HS-27A (cell line): Measurements from ENCODE around the gene GNB3.

Experiments
- DNase-seq: peaks from one replicate; pipeline ENCODE4 v3.0.0-alpha.2; 2012; ENCODE audit warnings: low read depth, missing footprints

The GNB3 gene

DNA sequence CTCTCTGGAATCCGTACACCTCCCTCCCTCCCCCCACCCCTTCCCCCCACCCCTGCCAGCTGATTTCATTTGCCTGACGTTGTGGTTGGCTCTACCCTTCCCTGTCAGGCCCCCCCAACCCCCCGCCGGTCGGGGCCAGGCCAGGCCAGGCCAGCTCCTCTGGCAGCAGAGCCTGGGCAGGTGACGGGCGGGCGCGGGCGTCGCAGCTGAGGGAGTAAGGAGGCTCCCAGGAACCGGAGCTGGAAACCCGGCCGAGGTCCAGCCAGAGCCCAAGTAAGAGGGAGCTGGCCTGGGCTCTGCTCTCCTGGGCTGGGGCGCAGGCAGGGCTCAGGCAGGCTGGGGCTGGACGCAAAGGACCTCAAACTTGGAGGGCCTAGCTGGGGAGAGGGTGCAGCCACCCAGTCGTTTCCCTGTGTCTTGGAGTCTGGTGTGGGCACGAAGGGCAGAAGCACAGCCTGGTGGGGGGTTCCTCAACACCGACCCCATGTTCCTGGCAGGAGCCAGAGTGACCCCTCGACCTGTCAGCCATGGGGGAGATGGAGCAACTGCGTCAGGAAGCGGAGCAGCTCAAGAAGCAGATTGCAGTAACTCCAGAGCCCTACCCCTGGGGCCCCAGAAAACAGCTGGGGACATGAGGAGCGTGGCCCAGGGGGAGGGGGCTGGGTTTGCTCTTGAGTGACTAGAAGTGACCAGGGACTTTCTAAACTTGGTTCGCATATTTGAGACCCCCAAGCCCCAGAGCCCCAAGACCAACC, at the start of gene GNB3:
Gene GNB3 (plus strand): TSS at position 165 of the 755 bp plus-strand sequence. CDS start 363 bp downstream, at position 528.
- DNase-seq: no peak

DNA sequence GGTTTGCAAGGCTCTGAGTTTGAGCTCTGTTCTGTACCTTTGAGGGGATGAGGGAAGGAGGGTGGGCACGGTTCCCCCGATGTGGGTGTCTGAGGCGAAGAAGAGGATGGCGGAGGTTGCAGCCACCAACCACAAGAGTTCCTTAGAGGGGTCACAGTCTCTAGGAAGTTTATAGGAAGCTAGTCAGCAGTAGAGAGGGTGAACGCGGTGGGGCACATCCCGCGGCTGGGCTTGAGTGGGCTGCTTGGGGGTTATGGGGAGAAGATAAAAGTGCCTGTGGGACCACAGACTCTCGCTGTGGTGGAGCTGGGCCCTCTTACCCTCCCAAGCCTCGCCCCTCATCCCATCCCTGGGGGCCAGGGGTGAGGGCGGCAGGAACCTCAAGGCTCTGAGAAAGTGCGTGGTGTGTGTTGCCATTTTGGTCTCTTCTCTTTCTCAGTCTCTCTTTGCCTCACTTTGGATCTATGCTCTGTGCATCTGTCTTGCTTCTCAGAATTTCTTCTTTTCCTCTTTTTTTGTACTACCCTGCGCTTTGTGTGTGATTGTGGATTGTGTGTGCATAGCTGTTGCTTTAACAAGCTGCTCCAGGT, 48.7 kb upstream of the GNB3 start:
- DNase-seq: no peak

DNA sequence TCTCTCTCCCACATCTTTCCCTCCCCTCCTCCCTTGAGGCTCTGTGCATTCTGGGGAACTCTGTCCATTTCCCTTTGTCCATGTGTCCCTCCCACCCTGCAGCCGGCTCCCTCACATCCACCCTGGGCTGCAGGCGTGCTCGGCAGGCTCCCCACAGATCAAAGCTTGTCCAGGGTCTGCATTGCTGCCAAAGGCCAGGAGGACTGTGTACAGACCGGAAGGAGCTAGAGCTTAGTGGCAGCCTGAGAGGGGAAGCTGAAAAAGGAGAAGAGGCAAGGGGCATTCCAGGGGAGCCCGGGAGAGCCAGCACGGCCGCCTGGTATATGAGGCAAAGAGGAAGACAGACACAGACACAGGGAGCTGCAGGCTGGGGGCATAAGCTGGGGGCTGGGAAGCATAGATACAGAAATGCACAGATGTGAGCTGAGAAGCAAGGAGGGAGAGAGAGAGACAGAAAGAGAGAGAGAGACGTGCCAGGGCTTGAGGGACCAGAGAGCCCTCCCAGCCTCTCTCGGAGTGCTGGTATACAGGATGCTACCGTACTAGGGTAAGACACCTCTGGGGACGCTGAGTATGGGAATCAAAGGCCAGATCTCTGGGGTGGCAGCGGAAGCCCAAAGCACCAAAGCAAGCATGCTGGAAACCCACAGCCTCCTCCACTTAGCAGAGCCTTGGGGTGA, 48.1 kb upstream of the GNB3 start:
- no peak for DNase-seq

DNA sequence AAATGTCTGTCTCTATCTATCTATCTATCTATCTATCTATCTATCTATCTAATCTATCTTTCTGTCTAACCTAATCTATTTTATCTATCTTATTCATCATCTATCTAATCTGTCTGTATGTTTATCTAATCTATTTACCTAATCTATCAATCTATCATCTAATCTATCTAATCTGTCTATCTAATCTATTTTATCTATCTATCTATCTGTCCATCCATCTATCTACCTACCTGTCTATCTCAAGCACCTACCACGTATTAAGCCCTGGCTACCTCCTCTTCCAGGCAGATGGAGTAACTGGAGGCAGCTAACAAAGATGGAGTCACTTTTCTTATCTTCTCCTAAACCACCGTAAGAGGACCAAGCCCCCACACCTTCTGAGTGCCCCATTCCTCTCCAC, 45.6 kb upstream of the GNB3 start:
- DNase-seq: no peak

DNA sequence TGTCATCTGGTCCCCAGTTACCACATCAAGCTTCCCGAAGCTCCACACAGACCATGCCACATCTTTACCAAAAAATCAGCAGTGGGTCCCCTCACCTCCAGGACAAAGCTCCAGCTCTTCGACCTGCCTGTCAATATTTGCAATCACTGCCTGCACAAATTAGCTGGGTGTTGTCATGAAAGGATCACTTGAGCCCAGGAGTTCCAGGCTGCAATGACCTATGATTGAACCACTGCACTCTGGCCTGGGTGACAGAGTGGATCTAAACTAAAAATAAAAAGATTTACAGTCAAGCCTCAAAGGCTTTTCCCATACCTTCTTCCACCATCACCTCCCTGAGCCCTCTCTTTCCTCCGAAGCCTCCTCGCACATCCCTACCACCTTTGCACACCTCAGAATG, 44.1 kb upstream of the GNB3 start:
- no peak for DNase-seq

DNA sequence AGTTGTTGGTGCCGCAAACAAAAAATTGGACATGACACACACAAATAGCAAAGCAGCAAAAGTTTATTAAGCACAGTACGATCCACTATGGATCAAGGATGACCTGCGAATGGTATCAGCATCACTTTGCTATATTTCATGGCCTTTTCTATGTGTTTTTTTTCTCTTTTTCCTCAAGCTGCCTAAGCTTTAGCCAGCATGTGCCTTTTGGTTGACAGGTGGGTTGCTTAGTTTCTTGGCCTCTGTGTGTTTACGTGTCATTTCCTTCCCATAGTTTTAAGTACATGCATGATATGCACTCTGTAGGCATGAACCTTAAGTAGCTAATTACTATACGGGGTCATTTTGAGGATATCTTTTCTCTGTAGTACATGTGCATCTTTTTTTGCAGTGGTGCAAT, 41.6 kb upstream of the GNB3 start:
- no peak for DNase-seq

DNA sequence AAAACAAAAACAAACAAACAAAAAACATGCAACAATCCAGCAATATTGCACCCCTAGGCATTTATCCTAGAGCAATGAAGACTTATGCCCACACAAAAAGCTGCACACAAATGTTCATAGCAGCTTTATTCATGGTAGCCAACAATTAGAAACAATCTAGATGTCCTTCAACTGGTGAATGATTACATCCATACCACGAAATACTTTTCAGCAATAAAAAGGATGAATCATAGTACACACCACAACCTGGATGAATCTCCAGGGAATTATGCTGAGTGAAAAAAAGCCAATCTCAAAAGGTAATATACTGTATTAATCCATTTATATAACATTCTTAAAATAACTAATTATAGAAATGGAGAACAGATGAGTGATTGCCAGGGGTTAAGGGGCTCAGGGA, 33.6 kb upstream of the GNB3 start:
- no peak for DNase-seq

DNA sequence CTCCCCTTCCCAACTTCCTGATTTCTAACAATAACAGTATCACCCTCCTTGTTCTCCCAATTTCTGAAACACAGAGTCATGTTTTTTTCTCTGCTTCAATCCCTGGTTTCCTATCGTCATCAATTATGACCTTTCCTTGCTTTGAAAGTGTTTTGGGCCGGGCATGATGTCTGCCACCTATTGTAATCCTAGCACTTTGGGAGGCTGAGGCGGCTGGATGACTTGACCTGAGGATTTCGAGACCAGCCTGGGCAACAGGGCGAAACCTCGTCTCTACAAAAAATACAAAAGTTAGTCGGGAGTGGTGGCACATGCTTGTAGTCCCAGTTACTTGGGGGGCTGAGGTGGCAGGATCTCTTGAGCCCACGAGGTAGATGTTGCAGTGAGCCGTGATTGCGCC, 31.7 kb upstream of the GNB3 start:
- no peak for DNase-seq

DNA sequence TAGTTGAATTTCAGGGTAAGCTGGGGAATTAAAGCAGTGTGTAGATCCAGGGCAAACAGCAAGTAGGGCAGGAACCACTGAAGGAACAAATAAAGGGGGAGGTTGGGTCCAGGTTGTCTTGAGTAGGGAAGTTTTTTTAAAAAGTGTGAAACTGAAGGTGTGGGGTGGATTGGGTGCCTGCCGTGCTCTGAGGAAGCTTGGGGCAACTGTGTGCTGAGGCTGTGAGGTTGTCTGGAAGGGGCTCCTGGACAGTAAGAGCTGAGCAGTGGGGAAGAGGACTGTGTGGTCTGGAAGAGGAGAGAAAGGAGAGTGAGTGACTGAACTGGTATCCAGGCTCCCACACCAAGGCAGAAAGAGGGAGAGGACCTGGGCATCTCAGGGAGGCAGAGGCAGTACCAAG, 30.0 kb upstream of the GNB3 start:
- DNase-seq: no peak

DNA sequence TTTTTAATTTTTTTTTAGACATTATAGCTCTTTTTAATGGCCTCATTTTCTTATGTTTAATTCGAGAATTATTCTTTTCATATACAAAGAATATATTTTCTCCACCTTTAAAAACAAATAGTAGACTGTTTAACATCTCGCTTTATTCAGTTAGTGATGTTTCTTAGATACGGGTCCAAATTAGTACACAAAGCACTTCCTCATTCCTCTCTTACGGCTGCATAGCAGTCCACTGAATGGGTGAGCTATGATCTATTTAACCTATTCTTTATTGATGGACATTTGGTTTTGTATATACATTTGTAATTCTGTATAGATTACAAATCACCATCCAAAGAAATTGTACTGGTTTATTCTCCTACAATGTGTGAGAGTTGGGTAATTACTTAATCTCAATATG, 27.4 kb upstream of the GNB3 start:
- DNase-seq: no peak

DNA sequence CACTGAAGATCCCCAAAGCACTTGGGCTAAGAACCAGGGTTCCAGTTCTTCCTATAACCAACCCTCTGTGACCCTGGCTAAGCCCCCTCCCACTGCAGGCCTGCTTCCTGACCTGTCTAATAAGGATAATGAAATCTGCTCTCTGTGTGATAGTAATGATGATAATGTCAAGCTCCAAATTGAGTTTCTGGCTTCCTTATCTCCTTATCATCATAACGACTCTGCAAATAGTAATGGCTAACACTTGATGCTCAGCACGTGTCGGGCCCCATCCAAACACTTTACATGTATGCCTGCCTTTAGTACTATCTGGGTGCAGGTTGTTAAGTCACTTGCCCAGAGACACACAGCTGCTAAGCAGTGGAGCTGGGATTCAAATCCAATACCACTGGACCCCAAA, 24.1 kb upstream of the GNB3 start:
- no peak for DNase-seq

DNA sequence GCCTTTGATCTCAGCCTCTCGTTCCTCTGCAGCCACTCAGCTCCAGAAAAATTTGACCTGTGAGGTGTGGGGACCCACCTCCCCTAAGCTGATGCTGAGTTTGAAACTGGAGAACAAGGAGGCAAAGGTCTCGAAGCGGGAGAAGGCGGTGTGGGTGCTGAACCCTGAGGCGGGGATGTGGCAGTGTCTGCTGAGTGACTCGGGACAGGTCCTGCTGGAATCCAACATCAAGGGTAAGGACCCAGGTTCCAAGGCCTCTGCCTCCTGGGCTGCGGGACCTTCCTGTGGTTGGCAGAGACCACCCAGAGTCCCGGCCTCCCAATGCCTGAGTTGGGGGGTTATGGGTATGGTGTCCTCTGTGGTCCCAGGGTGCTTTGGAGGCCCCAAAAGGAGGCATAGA, 23.6 kb upstream of the GNB3 start:
- DNase-seq: no peak

DNA sequence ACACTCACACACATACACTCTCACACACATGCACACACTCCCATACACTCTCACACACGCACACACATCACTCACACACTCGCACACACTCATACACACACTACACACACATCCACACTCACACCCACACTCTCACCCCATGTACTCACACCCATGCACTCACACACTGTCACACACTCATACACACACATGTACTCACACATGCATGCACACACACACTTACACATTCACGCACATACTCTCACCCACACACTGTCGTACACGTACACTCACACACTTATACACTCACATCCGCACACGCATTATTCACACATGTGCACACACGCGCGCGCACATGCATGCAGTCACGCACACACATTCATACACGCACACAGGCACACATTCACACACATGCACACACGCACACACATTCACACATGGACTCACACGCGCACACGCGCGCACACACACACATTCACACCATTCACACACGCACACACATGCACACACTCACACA, 23.0 kb upstream of the GNB3 start:
- DNase-seq: no peak

DNA sequence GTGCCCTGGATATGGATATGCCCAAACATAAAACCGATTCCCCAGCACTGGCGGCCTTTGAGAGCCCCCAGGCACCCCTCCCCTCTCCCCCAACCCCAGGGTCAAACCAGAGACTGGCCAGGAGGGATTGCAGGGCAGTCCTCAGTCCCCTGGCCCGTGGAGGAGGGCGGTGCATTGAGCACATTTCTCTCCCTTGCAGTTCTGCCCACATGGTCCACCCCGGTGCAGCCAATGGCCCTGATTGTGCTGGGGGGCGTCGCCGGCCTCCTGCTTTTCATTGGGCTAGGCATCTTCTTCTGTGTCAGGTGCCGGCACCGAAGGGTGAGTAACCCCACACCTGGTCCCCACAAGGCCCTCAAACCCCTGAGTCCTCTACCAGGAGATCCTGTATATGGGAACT, 22.5 kb upstream of the GNB3 start:
- DNase-seq: no peak

DNA sequence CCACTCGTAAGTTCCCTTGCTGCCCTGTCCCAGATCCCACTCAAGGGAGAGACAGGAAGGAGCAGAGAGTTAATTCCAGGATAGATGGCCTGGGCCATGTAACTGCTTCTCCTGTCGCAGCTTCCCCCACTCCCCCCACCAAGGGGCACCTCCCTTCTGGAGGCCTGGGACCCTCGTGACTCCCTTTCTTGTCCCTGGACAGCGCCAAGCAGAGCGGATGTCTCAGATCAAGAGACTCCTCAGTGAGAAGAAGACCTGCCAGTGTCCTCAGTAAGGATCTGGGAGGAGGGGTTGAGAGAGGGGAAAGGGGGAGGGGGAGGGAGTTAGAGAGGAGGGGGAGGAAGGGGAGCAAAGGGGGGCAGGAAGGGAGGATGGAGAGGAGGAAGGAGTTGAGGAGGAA, 22.1 kb upstream of the GNB3 start:
- no peak for DNase-seq

DNA sequence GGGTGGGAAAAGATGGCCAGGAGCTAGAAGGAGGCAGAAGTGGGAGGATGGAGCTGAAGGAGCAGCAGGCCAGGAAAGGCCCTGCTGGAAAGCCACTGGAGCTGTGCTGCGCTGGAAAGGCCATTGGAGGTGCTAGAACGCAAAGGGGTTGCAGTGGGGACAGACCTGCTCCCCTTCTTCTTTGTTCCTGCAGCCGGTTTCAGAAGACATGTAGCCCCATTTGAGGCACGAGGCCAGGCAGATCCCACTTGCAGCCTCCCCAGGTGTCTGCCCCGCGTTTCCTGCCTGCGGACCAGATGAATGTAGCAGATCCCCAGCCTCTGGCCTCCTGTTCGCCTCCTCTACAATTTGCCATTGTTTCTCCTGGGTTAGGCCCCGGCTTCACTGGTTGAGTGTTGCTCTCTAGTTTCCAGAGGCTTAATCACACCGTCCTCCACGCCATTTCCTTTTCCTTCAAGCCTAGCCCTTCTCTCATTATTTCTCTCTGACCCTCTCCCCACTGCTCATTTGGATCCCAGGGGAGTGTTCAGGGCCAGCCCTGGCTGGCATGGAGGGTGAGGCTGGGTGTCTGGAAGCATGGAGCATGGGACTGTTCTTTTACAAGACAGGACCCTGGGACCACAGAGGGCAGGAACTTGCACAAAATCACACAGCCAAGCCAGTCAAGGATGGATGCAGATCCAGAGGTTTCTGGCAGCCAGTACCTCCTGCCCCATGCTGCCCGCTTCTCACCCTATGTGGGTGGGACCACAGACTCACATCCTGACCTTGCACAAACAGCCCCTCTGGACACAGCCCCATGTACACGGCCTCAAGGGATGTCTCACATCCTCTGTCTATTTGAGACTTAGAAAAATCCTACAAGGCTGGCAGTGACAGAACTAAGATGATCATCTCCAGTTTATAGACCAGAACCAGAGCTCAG, 21.4 kb upstream of the GNB3 start:
- no peak for DNase-seq

DNA sequence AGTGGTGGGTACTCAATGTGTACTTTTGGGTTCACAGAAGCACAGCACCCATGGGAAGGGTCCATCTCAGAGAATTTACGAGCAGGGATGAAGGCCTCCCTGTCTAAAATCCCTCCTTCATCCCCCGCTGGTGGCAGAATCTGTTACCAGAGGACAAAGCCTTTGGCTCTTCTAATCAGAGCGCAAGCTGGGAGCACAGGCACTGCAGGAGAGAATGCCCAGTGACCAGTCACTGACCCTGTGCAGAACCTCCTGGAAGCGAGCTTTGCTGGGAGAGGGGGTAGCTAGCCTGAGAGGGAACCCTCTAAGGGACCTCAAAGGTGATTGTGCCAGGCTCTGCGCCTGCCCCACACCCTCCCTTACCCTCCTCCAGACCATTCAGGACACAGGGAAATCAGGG, 20.6 kb upstream of the GNB3 start:
- DNase-seq: no peak

DNA sequence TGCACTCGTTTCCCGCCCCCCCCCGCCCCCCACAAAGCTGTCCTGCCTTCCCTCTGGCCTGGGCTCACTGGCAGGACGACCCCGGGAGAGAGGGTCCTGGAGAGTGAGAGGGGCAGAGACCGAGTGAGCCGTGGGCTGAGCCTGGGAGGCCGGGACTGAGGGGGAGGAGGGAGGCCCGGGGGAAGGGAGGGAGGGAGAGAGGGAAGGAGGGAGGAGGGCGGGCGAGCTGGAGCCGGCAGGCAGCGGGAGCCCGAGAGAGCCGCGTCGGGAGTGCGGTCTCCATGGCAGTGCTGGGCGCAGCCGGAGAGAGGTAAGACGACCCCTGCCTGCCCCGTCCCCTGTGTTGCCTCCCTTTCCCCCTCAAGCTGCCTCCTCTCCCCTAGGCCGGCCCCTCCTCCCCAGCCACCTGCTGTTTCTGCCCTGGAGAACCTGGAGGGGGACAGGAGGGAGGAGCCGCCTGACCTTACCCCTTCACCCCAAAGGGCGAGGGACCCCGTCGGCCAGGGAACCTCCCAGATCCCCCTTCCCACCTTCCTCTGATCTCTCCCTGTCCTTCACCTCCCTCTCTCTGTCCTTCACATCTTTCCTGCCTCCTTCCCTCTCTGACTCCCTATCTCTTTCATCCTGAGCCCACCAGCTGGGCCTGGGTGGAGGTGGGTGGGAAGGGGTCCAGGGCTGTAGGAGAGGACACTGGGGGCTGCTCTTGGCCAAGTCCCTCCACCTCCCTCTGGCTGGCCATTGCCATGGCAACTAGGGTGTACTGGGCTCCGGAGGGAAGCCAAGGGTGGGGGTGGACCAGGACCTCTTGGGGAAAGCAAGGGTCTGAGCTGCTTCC, 18.9 kb upstream of the GNB3 start, which contains the start of gene GPR162:
Gene GPR162 (plus strand): TSS at position 231 of the 835 bp plus-strand sequence. CDS start 2,078 bp downstream, outside the sequence.
- DNase-seq: no peak

DNA sequence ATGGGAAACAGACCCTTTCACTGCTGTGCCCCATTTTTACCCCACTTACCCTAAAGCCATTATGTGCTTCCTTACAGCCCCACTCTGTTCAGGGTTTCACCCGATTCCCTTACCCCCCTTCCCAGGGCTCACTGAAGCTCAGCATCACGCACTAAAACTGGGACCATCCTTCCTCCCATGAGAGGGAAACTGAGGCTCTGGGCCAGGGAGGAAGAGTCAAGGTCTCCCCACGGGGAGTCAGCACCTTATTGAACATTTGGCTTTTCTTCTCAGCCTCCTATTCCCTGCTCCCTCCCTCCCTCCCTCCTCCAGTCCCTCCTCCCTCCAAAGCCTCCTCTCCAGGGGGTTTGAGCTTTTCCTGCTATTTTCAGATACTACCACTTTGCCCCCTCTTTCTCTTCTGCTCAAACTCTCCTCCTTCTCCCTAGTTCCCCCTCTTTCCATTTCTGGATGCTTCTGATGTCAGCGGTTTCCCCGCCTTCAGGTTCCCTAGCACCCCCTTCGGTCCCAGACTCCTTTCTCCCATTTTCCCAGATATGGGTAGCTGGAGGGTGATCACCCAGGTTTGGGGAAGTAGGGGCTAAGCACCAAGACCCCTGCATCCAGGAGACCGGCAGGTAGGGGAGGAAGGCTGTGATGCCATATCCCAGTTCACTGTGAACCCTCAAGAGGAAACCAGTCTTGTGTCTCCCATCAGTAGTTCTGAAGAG, 18.1 kb upstream of the GNB3 start:
- DNase-seq: no peak
